ENCODE measurements around the gene SLC35G4.
A peak's percentile ranks its signal among the peaks of the same experiment; 100 is the strongest.
"Not testable (repeated sequence)": the region's sequence is repeated elsewhere in the genome, so short reads cannot be mapped to it uniquely, and the experiment has no call there.

SLC35G4 gene

GRCh38 chr18:11613073-11613472 is 3.7 kb downstream of the SLC35G4 start:
- not testable (repeated sequence) for FAIRE-seq; DNase-seq (ENCODE audit: insufficient read length, low spot score)

- FAIRE-seq; DNase-seq (ENCODE audit: insufficient read length, low spot score): not testable (repeated sequence)
Measured at GRCh38 chr18:11613611-11614010, 4.2 kb downstream of the SLC35G4 start.

DNA sequence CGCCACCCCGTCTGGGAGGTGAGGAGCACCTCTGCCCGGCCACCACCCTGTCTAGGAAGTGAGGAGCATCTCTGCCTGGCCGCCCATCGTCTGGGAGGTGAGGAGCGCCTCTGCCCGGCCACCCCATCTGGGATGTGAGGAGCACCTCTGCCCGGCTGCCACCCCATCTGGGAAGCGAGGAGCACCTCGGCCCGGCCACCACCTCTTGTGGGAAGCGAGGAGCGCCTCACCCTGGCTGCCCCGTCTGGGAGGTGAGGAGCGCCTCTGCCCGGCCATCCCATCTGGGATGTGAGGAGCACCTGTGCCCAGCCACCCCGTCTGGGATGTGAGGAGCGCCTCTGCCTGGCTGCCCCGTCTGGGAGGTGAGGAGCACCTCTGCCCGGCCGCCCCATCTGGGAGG is 4.6 kb downstream of the SLC35G4 start:
- DNase-seq (ENCODE audit: insufficient read length, low spot score); FAIRE-seq: not testable (repeated sequence)

DNA sequence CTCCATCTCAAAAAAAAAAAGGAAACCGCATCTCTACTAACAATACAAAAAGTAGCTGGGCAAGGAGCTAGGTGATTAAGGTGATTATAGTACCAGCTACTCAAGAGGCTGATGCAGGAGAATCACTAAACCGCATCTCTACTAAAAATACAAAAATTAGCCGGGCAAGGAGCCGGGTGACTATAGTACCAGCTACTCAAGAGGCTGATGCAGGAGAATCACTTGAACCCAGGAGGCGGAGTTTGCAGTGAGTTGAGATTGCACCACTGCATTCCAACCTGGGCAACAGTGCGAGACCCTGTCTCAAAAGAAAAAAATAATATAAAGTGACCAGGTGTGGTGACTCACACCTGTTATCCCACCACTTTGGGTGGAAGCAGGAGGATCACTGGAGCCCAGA is 5.6 kb downstream of the SLC35G4 start:
- not testable (repeated sequence) for FAIRE-seq; DNase-seq (ENCODE audit: insufficient read length, low spot score)

- DNase-seq (ENCODE audit: insufficient read length, low spot score); FAIRE-seq: not testable (repeated sequence)
Measured at GRCh38 chr18:11647310-11647709, 37.9 kb downstream of the SLC35G4 start.

GRCh38 chr18:11647804-11648203 is 38.4 kb downstream of the SLC35G4 start:
- not testable (repeated sequence) for DNase-seq (ENCODE audit: insufficient read length, low spot score); FAIRE-seq

DNA sequence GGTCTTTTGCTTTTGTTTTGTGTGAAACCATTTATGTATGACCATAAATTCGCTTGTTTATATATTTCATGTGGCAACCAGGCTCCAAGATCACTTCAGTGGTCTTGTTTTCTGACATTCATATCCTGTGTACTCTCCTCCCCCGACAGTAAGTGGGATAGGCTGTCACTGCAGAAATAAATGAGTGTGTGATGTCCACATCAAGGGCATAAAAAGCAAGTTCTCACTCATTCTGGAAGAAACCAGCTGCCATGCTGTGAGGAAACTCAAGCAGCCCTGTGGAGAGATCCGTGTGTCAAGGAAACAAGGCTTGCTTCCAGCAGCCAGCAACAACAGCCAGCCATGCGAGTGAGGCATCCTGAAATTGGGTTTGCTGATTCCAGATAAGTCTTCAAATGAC is 40.4 kb downstream of the SLC35G4 start:
- FAIRE-seq = no peak
- no peak for DNase-seq (ENCODE audit: insufficient read length, low spot score)

DNA sequence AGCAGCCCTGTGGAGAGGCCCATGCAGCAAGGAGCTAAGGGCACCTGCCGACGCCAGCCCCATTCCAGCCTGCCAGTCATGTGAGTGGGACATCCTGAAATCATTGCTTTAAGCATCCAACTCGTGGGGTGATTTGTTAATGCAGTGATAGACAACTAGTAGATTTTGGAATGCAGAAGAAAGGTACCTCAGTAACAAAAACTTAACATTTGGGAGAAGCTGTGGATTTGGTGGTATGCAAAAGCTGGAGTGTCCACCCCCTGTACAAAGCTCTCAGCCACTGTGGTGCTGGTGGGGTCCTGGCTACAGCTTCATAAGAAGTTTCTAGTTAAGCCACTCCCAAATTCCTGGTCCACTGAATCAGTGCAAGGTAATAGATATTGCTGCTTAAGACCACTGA is 42.5 kb downstream of the SLC35G4 start:
- FAIRE-seq = no peak
- no peak for DNase-seq (ENCODE audit: insufficient read length, low spot score)

DNA sequence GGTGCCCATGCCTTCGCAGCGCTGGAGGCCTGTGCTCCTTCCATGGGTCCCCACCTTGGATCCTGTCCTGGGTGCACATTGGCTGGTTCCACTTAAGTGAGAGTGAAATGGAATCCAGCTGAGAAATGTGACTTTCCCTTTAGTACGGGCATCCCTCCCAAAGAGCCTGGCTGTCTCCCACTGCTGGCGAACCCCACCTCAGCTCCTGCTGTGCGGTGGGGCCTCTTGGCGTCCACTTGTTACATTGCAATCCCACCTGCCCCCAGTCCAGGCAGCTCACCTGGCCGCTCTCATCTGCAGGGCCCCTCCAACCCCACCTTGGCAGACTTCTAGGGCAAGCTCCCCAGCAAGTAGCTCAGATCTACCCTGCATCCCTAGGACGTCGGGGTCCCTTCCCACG is 44.1 kb downstream of the SLC35G4 start:
- DNase-seq (ENCODE audit: insufficient read length, low spot score) = no peak
- FAIRE-seq = no peak

DNA sequence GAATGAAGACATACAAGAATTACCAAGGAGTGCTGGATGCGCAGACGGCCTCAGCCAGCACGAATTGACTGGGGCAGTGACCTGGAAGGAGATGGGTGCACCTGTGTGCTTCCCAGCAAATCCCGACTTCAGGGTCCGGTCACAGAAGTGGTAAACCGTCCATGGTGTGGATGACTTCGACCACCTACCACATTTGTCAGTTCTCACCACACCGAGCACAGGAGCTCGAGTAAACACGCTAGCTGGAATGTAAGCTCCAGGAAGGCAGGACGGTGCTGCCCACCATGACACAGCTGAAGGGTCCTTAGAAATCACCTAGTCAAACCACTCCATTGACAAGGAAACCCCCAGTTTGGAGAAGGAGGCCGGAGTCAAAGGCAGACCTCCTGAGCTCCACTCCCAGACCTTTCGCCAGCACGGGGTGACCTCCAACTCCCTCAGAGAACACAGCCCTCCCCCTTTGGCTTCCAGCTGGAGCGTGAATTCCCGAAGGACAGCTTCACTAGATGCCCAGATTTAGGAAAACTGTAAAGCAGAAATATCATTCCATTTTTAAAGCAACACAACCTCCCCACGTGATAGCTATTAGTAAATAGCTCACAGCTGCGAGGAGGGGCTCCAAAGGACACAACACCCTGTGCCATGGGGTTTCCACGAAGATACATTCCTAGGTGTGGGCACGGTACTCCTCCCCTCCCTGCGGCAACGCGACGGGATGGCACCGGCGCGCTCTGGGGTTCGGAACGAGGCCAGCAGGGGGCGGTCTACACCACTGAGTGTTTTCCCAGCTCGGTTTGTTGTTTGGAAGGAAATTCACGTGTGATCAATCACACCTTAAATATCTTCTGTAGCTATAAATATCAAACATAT is 45.6 kb downstream of the SLC35G4 start:
- DNase-seq (ENCODE audit: insufficient read length, low spot score) (peak; percentile 69), FAIRE-seq (peak; percentile 57)

- DNase-seq (ENCODE audit: insufficient read length, low spot score) (no peak), FAIRE-seq (no peak)
Measured at GRCh38 chr18:11655606-11655932, 46.2 kb downstream of the SLC35G4 start.

DNA sequence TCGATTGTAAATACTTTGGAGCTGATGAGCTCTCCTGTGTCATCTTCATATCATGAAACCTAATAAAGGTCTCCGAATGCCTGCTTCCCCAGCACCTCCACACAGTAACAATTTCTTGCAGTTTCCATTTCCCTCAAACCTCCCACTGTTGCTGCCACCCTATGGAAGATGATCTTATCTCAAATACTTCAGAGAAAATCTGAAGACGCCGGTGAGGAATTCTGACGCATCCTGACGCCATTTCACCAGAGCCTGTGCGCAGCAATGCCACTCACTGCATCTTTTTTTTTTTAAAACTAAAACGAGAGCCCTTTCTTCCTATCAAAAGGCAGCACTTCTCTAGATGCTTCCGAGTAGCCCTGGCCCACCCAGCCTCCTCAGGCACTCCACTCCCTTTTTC is 47.8 kb downstream of the SLC35G4 start:
- no peak for DNase-seq (ENCODE audit: insufficient read length, low spot score)
- no peak for FAIRE-seq

GRCh38 chr18:11657554-11657953 is 48.2 kb downstream of the SLC35G4 start:
- no peak for DNase-seq (ENCODE audit: insufficient read length, low spot score)
- no peak for FAIRE-seq

GRCh38 chr18:11658019-11658418 is 48.6 kb downstream of the SLC35G4 start:
- FAIRE-seq (no peak), DNase-seq (ENCODE audit: insufficient read length, low spot score) (no peak)

GRCh38 chr18:11658989-11659388 is 49.6 kb downstream of the SLC35G4 start:
- no peak for DNase-seq (ENCODE audit: insufficient read length, low spot score)
- no peak for FAIRE-seq
